Measurements from ENCODE around the gene C5orf15. TPM values are rescaled to one million over a fixed set of nuclear protein-coding genes. Genes with fewer than 3 reads are reported as not detected.

The C5orf15 gene
- total and polyA plus RNA-seq, 2 experiments from 2014 or later: 37.7 to 61.4 TPM

DNA sequence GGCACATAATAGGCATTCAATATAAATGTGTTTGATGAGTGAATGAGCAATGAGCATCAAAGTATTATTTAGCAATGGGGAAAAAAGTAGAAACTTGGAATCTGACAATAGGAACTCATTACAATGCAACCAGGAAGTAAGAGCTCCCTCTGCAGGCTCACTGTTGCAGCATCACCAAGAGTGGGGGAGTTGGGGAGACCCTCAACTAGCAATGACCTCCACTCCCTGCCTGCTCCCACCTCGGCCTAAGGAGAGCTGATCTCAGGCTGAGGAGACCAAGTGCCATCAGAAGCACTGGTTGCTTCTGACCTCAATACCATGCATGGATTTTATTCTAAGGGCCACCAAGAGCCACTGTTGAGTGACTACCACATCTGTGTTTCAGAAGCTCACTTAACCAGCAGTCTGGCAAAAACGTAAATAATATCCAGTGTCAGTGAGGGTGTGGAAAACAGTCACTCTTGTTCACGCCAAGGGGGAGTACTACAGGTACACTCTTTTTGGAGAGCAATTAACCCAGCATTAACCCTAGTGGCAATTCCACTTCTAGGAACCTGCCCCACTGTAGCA, 28.3 kb upstream of the C5orf15 start:
- no peak overlapping the region for H2AFZ ChIP-seq
- no peak overlapping the region for H3K27ac ChIP-seq (ENCODE audit: low read depth)
- peak; percentile 83 for DNase-seq (ENCODE audit: low spot score)
- no peaks in the 10 kb centered on the region for H3K9me2 ChIP-seq (ENCODE audit: insufficient read depth)
- TF ChIP-seq POLR2AphosphoS5 (IDR thresholded peaks at IDR 0.05; ENCODE audit: low read depth): no peak
- TF ChIP-seq, protein P1, sequence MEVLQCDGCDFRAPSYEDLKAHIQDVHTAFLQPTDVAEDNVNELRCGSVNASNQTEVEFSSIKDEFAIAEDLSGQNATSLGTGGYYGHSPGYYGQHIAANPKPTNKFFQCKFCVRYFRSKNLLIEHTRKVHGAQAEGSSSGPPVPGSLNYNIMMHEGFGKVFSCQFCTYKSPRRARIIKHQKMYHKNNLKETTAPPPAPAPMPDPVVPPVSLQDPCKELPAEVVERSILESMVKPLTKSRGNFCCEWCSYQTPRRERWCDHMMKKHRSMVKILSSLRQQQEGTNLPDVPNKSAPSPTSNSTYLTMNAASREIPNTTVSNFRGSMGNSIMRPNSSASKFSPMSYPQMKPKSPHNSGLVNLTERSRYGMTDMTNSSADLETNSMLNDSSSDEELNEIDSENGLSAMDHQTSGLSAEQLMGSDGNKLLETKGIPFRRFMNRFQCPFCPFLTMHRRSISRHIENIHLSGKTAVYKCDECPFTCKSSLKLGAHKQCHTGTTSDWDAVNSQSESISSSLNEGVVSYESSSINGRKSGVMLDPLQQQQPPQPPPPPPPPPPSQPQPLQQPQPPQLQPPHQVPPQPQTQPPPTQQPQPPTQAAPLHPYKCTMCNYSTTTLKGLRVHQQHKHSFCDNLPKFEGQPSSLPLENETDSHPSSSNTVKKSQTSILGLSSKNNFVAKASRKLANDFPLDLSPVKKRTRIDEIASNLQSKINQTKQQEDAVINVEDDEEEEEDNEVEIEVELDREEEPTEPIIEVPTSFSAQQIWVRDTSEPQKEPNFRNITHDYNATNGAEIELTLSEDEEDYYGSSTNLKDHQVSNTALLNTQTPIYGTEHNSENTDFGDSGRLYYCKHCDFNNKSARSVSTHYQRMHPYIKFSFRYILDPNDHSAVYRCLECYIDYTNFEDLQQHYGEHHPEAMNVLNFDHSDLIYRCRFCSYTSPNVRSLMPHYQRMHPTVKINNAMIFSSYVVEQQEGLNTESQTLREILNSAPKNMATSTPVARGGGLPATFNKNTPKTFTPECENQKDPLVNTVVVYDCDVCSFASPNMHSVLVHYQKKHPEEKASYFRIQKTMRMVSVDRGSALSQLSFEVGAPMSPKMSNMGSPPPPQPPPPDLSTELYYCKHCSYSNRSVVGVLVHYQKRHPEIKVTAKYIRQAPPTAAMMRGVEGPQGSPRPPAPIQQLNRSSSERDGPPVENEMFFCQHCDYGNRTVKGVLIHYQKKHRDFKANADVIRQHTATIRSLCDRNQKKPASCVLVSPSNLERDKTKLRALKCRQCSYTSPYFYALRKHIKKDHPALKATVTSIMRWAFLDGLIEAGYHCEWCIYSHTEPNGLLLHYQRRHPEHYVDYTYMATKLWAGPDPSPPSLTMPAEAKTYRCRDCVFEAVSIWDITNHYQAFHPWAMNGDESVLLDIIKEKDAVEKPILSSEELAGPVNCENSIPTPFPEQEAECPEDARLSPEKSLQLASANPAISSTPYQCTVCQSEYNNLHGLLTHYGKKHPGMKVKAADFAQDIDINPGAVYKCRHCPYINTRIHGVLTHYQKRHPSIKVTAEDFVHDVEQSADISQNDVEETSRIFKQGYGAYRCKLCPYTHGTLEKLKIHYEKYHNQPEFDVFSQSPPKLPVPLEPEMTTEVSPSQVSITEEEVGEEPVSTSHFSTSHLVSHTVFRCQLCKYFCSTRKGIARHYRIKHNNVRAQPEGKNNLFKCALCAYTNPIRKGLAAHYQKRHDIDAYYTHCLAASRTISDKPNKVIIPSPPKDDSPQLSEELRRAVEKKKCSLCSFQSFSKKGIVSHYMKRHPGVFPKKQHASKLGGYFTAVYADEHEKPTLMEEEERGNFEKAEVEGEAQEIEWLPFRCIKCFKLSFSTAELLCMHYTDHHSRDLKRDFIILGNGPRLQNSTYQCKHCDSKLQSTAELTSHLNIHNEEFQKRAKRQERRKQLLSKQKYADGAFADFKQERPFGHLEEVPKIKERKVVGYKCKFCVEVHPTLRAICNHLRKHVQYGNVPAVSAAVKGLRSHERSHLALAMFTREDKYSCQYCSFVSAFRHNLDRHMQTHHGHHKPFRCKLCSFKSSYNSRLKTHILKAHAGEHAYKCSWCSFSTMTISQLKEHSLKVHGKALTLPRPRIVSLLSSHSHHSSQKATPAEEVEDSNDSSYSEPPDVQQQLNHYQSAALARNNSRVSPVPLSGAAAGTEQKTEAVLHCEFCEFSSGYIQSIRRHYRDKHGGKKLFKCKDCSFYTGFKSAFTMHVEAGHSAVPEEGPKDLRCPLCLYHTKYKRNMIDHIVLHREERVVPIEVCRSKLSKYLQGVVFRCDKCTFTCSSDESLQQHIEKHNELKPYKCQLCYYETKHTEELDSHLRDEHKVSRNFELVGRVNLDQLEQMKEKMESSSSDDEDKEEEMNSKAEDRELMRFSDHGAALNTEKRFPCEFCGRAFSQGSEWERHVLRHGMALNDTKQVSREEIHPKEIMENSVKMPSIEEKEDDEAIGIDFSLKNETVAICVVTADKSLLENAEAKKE (CRISPR knock-in tag; IDR thresholded peaks at IDR 0.05): peak; percentile 23; the same call in 1 of the 2 replicates
- TF ChIP-seq EZH2 (IDR thresholded peaks at IDR 0.05; ENCODE audit: low read depth, unreplicated experiment): no peak
- TF ChIP-seq ETS1 (IDR thresholded peaks at IDR 0.05): 0 out of 2 replicates have a peak, but pooled peaks have one; percentile 22
- no peak for TF ChIP-seq CREB1 (CRISPR knock-in tag; IDR thresholded peaks at IDR 0.05; ENCODE audit: low read depth)
- no peak for TF ChIP-seq EZH2phosphoT487 (IDR thresholded peaks at IDR 0.05; ENCODE audit: unreplicated experiment)
- no peak for TF ChIP-seq JUNB (IDR thresholded peaks at IDR 0.05; ENCODE audit: unreplicated experiment)
- TF ChIP-seq, protein P2, sequence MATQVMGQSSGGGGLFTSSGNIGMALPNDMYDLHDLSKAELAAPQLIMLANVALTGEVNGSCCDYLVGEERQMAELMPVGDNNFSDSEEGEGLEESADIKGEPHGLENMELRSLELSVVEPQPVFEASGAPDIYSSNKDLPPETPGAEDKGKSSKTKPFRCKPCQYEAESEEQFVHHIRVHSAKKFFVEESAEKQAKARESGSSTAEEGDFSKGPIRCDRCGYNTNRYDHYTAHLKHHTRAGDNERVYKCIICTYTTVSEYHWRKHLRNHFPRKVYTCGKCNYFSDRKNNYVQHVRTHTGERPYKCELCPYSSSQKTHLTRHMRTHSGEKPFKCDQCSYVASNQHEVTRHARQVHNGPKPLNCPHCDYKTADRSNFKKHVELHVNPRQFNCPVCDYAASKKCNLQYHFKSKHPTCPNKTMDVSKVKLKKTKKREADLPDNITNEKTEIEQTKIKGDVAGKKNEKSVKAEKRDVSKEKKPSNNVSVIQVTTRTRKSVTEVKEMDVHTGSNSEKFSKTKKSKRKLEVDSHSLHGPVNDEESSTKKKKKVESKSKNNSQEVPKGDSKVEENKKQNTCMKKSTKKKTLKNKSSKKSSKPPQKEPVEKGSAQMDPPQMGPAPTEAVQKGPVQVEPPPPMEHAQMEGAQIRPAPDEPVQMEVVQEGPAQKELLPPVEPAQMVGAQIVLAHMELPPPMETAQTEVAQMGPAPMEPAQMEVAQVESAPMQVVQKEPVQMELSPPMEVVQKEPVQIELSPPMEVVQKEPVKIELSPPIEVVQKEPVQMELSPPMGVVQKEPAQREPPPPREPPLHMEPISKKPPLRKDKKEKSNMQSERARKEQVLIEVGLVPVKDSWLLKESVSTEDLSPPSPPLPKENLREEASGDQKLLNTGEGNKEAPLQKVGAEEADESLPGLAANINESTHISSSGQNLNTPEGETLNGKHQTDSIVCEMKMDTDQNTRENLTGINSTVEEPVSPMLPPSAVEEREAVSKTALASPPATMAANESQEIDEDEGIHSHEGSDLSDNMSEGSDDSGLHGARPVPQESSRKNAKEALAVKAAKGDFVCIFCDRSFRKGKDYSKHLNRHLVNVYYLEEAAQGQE (IDR thresholded peaks at IDR 0.05; ENCODE audit: unreplicated experiment): no peak
- no peak for TF ChIP-seq NANOG (IDR thresholded peaks at IDR 0.05; ENCODE audit: borderline replicate concordance)
- TF ChIP-seq STAT1 (IDR thresholded peaks at IDR 0.05; ENCODE audit: unreplicated experiment): no peak
- TF ChIP-seq ZNF114 (CRISPR knock-in tag; IDR thresholded peaks at IDR 0.05): no peak
- TF ChIP-seq, protein P3, sequence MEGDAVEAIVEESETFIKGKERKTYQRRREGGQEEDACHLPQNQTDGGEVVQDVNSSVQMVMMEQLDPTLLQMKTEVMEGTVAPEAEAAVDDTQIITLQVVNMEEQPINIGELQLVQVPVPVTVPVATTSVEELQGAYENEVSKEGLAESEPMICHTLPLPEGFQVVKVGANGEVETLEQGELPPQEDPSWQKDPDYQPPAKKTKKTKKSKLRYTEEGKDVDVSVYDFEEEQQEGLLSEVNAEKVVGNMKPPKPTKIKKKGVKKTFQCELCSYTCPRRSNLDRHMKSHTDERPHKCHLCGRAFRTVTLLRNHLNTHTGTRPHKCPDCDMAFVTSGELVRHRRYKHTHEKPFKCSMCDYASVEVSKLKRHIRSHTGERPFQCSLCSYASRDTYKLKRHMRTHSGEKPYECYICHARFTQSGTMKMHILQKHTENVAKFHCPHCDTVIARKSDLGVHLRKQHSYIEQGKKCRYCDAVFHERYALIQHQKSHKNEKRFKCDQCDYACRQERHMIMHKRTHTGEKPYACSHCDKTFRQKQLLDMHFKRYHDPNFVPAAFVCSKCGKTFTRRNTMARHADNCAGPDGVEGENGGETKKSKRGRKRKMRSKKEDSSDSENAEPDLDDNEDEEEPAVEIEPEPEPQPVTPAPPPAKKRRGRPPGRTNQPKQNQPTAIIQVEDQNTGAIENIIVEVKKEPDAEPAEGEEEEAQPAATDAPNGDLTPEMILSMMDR (conservative IDR thresholded peaks at IDR 0.05; ENCODE audit: low read depth in 2 of 2): peak; percentile 82 to 90
- no peak for TF ChIP-seq ZNF331 (CRISPR knock-in tag; IDR thresholded peaks at IDR 0.05; ENCODE audit: low read depth)
- no peak overlapping the region for H3K4me3 ChIP-seq
- no peak overlapping the region for H3K4me2 ChIP-seq
- no peaks in the 10 kb centered on the region for H3K27me3 ChIP-seq (ENCODE audit: insufficient read depth)
- H3K36me3 Mint-ChIP-seq (ENCODE audit: low read depth): peaks cover 14% of the 10 kb centered on the region
- H3K79me2 ChIP-seq (replicated peaks; ENCODE audit: insufficient read depth): peaks cover 100% of the 10 kb centered on the region
- ATAC-seq: peak; percentile 84
- H3K4me1 ChIP-seq (ENCODE audit: insufficient read depth): peaks cover 24% of the 10 kb centered on the region
- H3K27ac Mint-ChIP-seq: peak overlapping the region; percentile 43; the same call in 1 of the 2 replicates
- H3K4me1 Mint-ChIP-seq: peaks cover 48% of the 10 kb centered on the region
- peaks cover 9% of the 10 kb centered on the region for H3K27me3 Mint-ChIP-seq (ENCODE audit: insufficient read depth, low read depth, poor library complexity)
- peaks cover 2% of the 10 kb centered on the region; the same call in 1 of the 2 replicates for H3K36me3 ChIP-seq (ENCODE audit: insufficient read depth)
- H4K20me1 ChIP-seq (replicated peaks; ENCODE audit: insufficient read depth): peaks cover 80% of the 10 kb centered on the region
- H3F3A ChIP-seq (replicated peaks; ENCODE audit: low read depth): 0 out of 2 replicates have a peak, but pooled peaks cover 6% of the 10 kb centered on the region
- H3K4me3 Mint-ChIP-seq: no peak overlapping the region
- no peaks in the 10 kb centered on the region for H3K9me3 Mint-ChIP-seq
